Measurements from ENCODE around the gene CAMK1D.

CAMK1D gene

DNA sequence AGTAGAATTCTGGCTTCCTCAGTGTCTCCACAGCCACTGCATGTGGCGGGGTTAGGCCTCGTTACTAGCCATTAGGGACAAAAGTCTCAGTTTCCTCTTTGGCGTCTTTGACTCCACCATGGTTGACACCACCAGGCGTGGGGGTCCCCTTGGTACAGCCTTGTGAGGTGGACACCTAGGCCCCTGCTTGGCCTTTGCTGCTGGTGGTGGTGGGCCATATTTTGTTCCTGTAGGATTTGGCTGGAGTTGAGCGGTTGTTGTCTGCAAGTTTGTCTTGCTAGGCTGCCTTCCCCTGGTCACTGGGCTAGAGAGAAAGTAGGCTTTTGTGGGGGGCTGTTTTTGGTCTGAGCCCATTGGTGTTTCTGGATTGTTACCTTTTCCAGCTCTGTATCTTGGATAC, 272.7 kb downstream of the CAMK1D start:
- H3K4me3 Mint-ChIP-seq = no peak overlapping the region
- H3K9me3 Mint-ChIP-seq = peaks cover 5% of the 10 kb centered on the region
- TF ChIP-seq, protein P1, sequence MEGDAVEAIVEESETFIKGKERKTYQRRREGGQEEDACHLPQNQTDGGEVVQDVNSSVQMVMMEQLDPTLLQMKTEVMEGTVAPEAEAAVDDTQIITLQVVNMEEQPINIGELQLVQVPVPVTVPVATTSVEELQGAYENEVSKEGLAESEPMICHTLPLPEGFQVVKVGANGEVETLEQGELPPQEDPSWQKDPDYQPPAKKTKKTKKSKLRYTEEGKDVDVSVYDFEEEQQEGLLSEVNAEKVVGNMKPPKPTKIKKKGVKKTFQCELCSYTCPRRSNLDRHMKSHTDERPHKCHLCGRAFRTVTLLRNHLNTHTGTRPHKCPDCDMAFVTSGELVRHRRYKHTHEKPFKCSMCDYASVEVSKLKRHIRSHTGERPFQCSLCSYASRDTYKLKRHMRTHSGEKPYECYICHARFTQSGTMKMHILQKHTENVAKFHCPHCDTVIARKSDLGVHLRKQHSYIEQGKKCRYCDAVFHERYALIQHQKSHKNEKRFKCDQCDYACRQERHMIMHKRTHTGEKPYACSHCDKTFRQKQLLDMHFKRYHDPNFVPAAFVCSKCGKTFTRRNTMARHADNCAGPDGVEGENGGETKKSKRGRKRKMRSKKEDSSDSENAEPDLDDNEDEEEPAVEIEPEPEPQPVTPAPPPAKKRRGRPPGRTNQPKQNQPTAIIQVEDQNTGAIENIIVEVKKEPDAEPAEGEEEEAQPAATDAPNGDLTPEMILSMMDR (IDR thresholded peaks at IDR 0.05; ENCODE audit: unreplicated experiment in 3 of 3) = no peak
- H3K27me3 Mint-ChIP-seq (ENCODE audit: low read depth) = peaks cover 7% of the 10 kb centered on the region
- no peaks in the 10 kb centered on the region for H3K36me3 Mint-ChIP-seq (ENCODE audit: low read depth)
- no peaks in the 10 kb centered on the region for H3K4me1 Mint-ChIP-seq
- H3K27ac Mint-ChIP-seq = no peak overlapping the region

DNA sequence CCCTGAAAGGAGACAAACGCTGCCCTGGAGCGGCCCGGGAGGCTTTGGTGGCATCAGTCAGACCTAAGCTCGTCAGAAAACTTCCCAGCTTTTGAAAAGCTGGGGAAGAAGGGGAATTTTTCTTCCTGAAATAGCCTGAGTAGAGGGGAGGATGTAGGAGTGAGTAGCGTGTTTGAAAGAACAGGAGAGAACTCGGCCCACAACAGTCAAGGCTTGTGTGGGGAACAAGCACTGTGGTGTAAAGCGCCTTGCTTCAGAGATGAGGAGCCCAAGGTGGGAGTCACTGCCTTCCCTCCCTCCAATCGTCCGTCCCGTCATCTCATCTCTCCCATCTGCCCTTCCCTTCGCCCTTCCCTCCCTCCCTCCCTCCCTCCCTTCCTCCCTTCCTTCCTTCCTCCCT, 273.3 kb downstream of the CAMK1D start:
- Mint-ChIP-seq H3K4me1 (no peaks in the 10 kb centered on the region), H3K4me3 (no peak overlapping the region), H3K27me3 (ENCODE audit: low read depth) (peaks cover 7% of the 10 kb centered on the region), H3K36me3 (ENCODE audit: low read depth) (no peaks in the 10 kb centered on the region), H3K27ac (no peak overlapping the region), H3K9me3 (peaks cover 5% of the 10 kb centered on the region)
- TF ChIP-seq, protein P1 (IDR thresholded peaks at IDR 0.05; ENCODE audit: unreplicated experiment in 3 of 3) = no peak

DNA sequence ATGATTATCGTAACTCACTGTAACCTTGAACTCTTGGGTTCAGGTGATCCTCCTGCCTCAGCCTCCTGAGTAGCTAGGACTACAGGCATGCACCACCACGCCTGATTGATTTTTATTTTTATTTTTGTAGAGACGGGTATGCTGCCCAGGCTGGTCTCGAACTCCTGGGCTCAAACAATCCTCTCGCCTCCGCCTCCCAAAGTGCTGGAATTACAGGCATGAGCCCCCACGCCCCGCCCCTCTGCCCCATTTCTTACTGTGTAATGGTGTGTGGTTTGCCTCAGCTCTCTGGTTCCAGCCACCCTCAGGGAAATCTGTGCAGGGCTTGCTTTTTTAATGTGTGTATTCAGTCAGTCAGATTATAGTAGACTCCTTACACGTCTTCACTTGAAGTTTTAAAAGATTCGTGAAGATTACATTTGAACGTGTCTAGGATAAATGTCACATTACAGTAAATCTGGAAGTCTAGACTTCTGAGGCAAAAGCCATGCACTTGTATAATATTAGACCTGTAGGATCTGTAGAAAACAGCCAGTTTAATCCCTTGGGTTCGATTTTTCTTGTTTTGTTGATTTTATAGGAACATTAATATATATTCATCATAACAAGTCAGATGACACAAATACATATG, 276.2 kb downstream of the CAMK1D start:
- no peaks in the 10 kb centered on the region for H3K36me3 Mint-ChIP-seq (ENCODE audit: low read depth)
- H3K27me3 Mint-ChIP-seq (ENCODE audit: low read depth) = peaks cover 7% of the 10 kb centered on the region
- H3K4me1 Mint-ChIP-seq = peaks cover 13% of the 10 kb centered on the region
- TF ChIP-seq, protein P1 (IDR thresholded peaks at IDR 0.05; ENCODE audit: unreplicated experiment in 3 of 3) = no peak
- H3K9me3 Mint-ChIP-seq = peaks cover 5% of the 10 kb centered on the region
- H3K27ac Mint-ChIP-seq = peak overlapping the region in 1 of 3 experiments; percentile 79
- no peak overlapping the region for H3K4me3 Mint-ChIP-seq

DNA sequence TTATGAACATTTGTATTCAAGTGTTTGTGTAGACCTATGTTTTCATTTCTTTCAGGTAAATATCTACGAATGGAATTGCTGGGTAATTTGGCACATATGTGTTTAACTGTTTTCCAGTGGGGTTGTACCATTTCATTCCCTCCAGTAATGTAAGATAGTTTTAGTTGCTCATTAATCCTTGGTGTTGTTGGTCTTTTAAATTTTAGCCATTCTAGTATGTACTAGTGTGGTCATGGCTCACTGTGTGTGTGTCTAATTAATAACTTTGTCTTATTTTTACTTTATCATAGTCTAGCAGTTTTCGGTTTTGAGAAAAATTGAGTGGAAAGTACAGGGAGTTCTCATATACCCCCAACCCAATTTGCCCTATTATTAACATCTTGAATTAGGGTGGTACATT, 278.8 kb downstream of the CAMK1D start:
- Mint-ChIP-seq H3K27ac (peak overlapping the region; percentile 63 to 93 (median 75)), H3K9me3 (peaks cover 5% of the 10 kb centered on the region)

DNA sequence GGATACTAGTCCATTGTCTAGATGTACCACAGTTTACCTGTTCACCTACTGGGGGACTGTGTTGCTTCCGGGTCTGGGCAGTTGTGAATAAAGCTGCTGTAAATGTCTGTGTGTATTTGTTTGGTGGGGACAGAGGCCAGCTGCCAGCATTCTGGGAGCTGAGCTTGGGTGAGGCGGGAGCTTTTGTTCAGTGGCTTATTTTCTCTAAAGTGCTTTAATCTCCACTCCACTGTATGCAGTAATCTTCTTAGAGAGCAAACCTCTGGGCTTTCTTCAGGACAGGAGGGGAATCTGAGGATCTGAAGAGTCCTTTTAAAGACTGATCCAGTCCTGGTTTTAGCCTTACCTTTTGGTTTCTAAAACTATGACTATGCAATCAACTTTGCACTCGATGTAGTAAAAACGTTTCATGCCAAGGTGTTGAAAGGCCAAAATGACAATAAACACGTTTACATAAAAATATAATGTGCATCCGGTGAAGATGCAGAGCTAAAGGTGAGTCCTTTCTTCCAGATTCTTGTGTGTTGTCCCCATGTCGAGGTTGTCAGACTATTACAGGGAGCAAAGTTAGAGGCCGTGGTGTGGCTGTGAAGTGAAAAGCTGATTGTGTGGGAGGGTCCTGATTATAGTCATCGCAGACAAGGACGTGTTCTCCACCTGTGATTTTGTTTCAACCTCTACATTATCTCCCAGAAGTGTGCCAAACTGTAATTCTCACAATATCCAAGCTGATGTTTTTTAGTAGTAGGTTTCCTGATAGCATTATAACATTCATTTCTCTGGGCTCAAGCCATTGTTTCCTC, 279.8 kb downstream of the CAMK1D start:
- no peaks in the 10 kb centered on the region for H3K36me3 Mint-ChIP-seq (ENCODE audit: low read depth)
- no peaks in the 10 kb centered on the region for H3K27me3 Mint-ChIP-seq (ENCODE audit: low read depth)
- H3K9me3 Mint-ChIP-seq = peaks cover 4% of the 10 kb centered on the region
- peak overlapping the region in 1 of 3 experiments; percentile 24 for H3K4me3 Mint-ChIP-seq
- TF ChIP-seq, protein P1 (IDR thresholded peaks at IDR 0.05; ENCODE audit: unreplicated experiment in 3 of 3) = no peak
- peak overlapping the region; percentile 75 to 93 (median 84) for H3K27ac Mint-ChIP-seq
- H3K4me1 Mint-ChIP-seq = peaks cover 19% of the 10 kb centered on the region

More for the DNA sequence above, 278.8 kb downstream of the CAMK1D start:
- no peak overlapping the region for H3K4me3 Mint-ChIP-seq
- TF ChIP-seq, protein P1 (IDR thresholded peaks at IDR 0.05; ENCODE audit: unreplicated experiment in 3 of 3) = no peak
- H3K4me1 Mint-ChIP-seq = peaks cover 19% of the 10 kb centered on the region
- H3K36me3 Mint-ChIP-seq (ENCODE audit: low read depth) = no peaks in the 10 kb centered on the region
- H3K27me3 Mint-ChIP-seq (ENCODE audit: low read depth) = peaks cover 4% of the 10 kb centered on the region
